ENCODE measurements around the gene CCDC184. TPM values are rescaled to one million over a fixed set of nuclear protein-coding genes. Genes with fewer than 3 reads are reported as not detected.
"Not testable (repeated sequence)": the region's sequence is repeated elsewhere in the genome, so short reads cannot be mapped to it uniquely, and the experiment has no call there.

CCDC184 gene
- total RNA-seq, 1 donor from 2014 or later = 0.61 TPM

GRCh38 chr12:48151103-48151771, 32.2 kb upstream of the CCDC184 start:
- peaks cover under 1% of the 10 kb centered on the region for H3K4me1 ChIP-seq
- H3K27me3 ChIP-seq = no peaks in the 10 kb centered on the region
- no peak for ATAC-seq
- DNase-seq = no peak
- H3K36me3 ChIP-seq = peaks cover 68% of the 10 kb centered on the region
- no peaks in the 10 kb centered on the region for H3K9me3 ChIP-seq
- intact Hi-C loops (cut with DNase I) = no loop called here
- no peak for TF ChIP-seq CTCF (IDR thresholded peaks at IDR 0.05)
- H3K4me3 ChIP-seq = no peak overlapping the region
- no peak overlapping the region for H3K27ac ChIP-seq

- H3K27me3 ChIP-seq; H3K9me3 ChIP-seq; intact Hi-C loops (cut with DNase I); ATAC-seq; H3K27ac ChIP-seq; DNase-seq; H3K4me3 ChIP-seq; H3K4me1 ChIP-seq: not testable (repeated sequence)
- peaks cover 28% of the 10 kb centered on the region for H3K36me3 ChIP-seq
Observed at GRCh38 chr12:48155786-48156185, 27.7 kb upstream of the CCDC184 start.

- Histone ChIP-seq H3K4me3 (peak overlapping the region; percentile 76), H3K4me1 (peaks cover 4% of the 10 kb centered on the region), H3K27me3 (no peaks in the 10 kb centered on the region), H3K27ac (peak overlapping the region; percentile 85), H3K9me3 (no peaks in the 10 kb centered on the region), H3K36me3 (peaks cover 20% of the 10 kb centered on the region)
- DNase-seq (no peak), ATAC-seq (no peak)
- intact Hi-C loops (cut with DNase I) = no loop called here
- TF ChIP-seq CTCF (IDR thresholded peaks at IDR 0.05) = no peak
Observed at GRCh38 chr12:48156652-48157017, 26.8 kb upstream of the CCDC184 start.

- Histone ChIP-seq H3K27ac (peak within 1 kb of the TSS; percentile 85), H3K27me3 (no peaks in the 10 kb centered on the region), H3K36me3 (peaks cover 16% of the 10 kb centered on the region), H3K9me3 (no peaks in the 10 kb centered on the region), H3K4me1 (peaks cover 4% of the 10 kb centered on the region), H3K4me3 (peak within 1 kb of the TSS; percentile 76)
- peak; percentile 54 for TF ChIP-seq CTCF (IDR thresholded peaks at IDR 0.05)
- intact Hi-C loops (cut with DNase I) = no loop called here
- DNase-seq (peak; percentile 99), ATAC-seq (peak; percentile 99)
Observed at GRCh38 chr12:48157018-48157888, 26.2 kb upstream of the CCDC184 start, which contains the start of gene ASB8. TSS of gene ASB8 (minus strand) at chr12:48157515. CDS start at chr12:48153496, 4,019 bp downstream.

- peak overlapping the region; percentile 85 for H3K27ac ChIP-seq
- no peaks in the 10 kb centered on the region for H3K27me3 ChIP-seq
- H3K4me1 ChIP-seq = peaks cover 4% of the 10 kb centered on the region
- ATAC-seq = no peak
- no peak for TF ChIP-seq CTCF (IDR thresholded peaks at IDR 0.05)
- intact Hi-C loops (cut with DNase I) = no loop called here
- H3K36me3 ChIP-seq = peaks cover 9% of the 10 kb centered on the region
- H3K9me3 ChIP-seq = no peaks in the 10 kb centered on the region
- no peak for DNase-seq
- peak overlapping the region; percentile 76 for H3K4me3 ChIP-seq
Observed at GRCh38 chr12:48157889-48158370, 25.5 kb upstream of the CCDC184 start.

GRCh38 chr12:48160046-48160445, 23.4 kb upstream of the CCDC184 start:
- H3K27me3 ChIP-seq = no peaks in the 10 kb centered on the region
- H3K27ac ChIP-seq = no peak overlapping the region
- TF ChIP-seq CTCF (IDR thresholded peaks at IDR 0.05) = no peak
- no peaks in the 10 kb centered on the region for H3K9me3 ChIP-seq
- H3K4me3 ChIP-seq = no peak overlapping the region
- no peaks in the 10 kb centered on the region for H3K36me3 ChIP-seq
- ATAC-seq (no peak), DNase-seq (no peak)
- intact Hi-C loops (cut with DNase I) = no loop called here
- peaks cover 4% of the 10 kb centered on the region for H3K4me1 ChIP-seq
